ENCODE results near the gene FTH1. TPM values are rescaled to one million over a fixed set of nuclear protein-coding genes. Genes with fewer than 3 reads are reported as not detected.

FTH1 gene
- total and polyA plus RNA-seq, 2 of the 13 experiments (the other 11 are each of a cell fraction or from before 2014, with no cell fraction given): 607 to 760 TPM

GRCh38 chr11:61961570-61962212 lies 5.7 kb downstream of the FTH1 start (continued):
- TF ChIP-seq ZBTB46 (CRISPR knock-in tag; IDR thresholded peaks at IDR 0.05; ENCODE audit: borderline replicate concordance) (no peak), SMC3 (IDR thresholded peaks at IDR 0.05; ENCODE audit: low read length) (peak; percentile 11; the same call in 1 of the 2 replicates), ZNF256 (CRISPR knock-in tag; conservative IDR thresholded peaks at IDR 0.05) (no peak), MAF1 (CRISPR knock-in tag; IDR thresholded peaks at IDR 0.05; ENCODE audit: borderline replicate concordance) (no peak), GTF2F1 (IDR thresholded peaks at IDR 0.05; ENCODE audit: low read length) (no peak), MXD1 (CRISPR knock-in tag; IDR thresholded peaks at IDR 0.05) (no peak), NFAT5 (CRISPR knock-in tag; IDR thresholded peaks at IDR 0.05) (no peak), AHR (CRISPR knock-in tag; IDR thresholded peaks at IDR 0.05) (no peak), ZBTB14 (CRISPR knock-in tag; IDR thresholded peaks at IDR 0.05) (no peak), ELK4 (CRISPR knock-in tag; IDR thresholded peaks at IDR 0.05; ENCODE audit: borderline replicate concordance) (no peak), ADNP (CRISPR knock-in tag; IDR thresholded peaks at IDR 0.05) (no peak), ATAD3A (CRISPR knock-in tag; IDR thresholded peaks at IDR 0.05) (no peak), HIC2 (CRISPR knock-in tag; IDR thresholded peaks at IDR 0.05; ENCODE audit: low read depth) (0 out of 2 replicates have a peak, but pooled peaks have one; percentile 25), RBM39 (IDR thresholded peaks at IDR 0.05; ENCODE audit: low read depth, low read length, poor library complexity, severe bottlenecking) (no peak), ZNF224 (CRISPR knock-in tag; IDR thresholded peaks at IDR 0.05) (no peak), PHB2 (IDR thresholded peaks at IDR 0.05; ENCODE audit: partially characterized antibody) (no peak), SMARCE1 (IDR thresholded peaks at IDR 0.05; ENCODE audit: borderline replicate concordance) (no peak)

Data from HepG2 (cell line).